NCI-H1417 treated with DMSO at 0.1 percent for 48 hours (cell line): ENCODE data around the gene CDK4.

Experiments
- DNase-seq: peaks from one replicate; lab custom pipeline; 2025; lab: John Stamatoyannopoulos, UW

CDK4 gene

GRCh38 chr12:57739387-57739786 is 12.7 kb downstream of the CDK4 start:
- no peak for DNase-seq

GRCh38 chr12:57738661-57739237 is 13.4 kb downstream of the CDK4 start, which contains the start of gene AGAP2:
TSS of gene AGAP2 (minus strand) at chr12:57738742. CDS start at chr12:57738246, 496 bp downstream.
- no peak for DNase-seq

GRCh38 chr12:57737467-57738460 is 14.3 kb downstream of the CDK4 start:
- DNase-seq: no peak

- no peak for DNase-seq
Measured at GRCh38 chr12:57736741-57737466, 15.2 kb downstream of the CDK4 start.

- DNase-seq: no peak
Measured at GRCh38 chr12:57735952-57736740, 16.0 kb downstream of the CDK4 start.

GRCh38 chr12:57735198-57735855 is 16.8 kb downstream of the CDK4 start:
- no peak for DNase-seq

- DNase-seq: no peak
Measured at GRCh38 chr12:57734591-57734990, 17.5 kb downstream of the CDK4 start.

- DNase-seq: no peak
Measured at GRCh38 chr12:57733928-57734327, 18.2 kb downstream of the CDK4 start.

GRCh38 chr12:57732726-57733593 is 19.1 kb downstream of the CDK4 start:
- DNase-seq: no peak

GRCh38 chr12:57732270-57732669 is 19.8 kb downstream of the CDK4 start:
- DNase-seq: no peak

- no peak for DNase-seq
Measured at GRCh38 chr12:57731411-57732080, 20.6 kb downstream of the CDK4 start.

- DNase-seq: no peak
Measured at GRCh38 chr12:57730336-57731067, 21.6 kb downstream of the CDK4 start.

- DNase-seq: no peak
Measured at GRCh38 chr12:57729321-57729844, 22.7 kb downstream of the CDK4 start.

GRCh38 chr12:57727758-57728395 is 24.2 kb downstream of the CDK4 start:
- DNase-seq: no peak

- DNase-seq: no peak
Measured at GRCh38 chr12:57726884-57727757, 25.0 kb downstream of the CDK4 start.

- peak; percentile 47 for DNase-seq
Measured at GRCh38 chr12:57726151-57726883, 25.8 kb downstream of the CDK4 start.

GRCh38 chr12:57725851-57726150 is 26.3 kb downstream of the CDK4 start:
- no peak for DNase-seq
